Measurements from ENCODE around the gene DNAJB2.
A peak's percentile ranks its signal among the peaks of the same experiment; 100 is the strongest.
"Not testable (repeated sequence)": the region's sequence is repeated elsewhere in the genome, so short reads cannot be mapped to it uniquely, and the experiment has no call there.

The DNAJB2 gene

GRCh38 chr2:219286436-219287115 is 7.4 kb downstream of the DNAJB2 start:
- DNase-seq: no peak

DNA sequence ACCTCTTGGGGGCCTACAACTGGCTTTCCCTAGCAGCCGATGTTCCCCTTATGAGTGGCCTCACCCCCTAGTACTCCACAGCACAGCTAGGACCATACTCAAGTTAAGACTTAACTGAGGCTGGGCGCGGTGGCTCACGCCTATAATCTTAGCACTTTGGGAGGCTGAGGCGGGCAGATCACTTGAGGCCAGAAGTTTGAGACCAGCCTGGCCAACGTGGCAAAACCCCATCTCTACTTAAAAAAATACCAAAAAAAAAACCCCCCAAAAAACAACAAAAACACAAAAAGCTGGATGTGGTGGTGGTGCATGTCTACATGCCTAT is 7.9 kb downstream of the DNAJB2 start:
- DNase-seq: not testable (repeated sequence)

DNA sequence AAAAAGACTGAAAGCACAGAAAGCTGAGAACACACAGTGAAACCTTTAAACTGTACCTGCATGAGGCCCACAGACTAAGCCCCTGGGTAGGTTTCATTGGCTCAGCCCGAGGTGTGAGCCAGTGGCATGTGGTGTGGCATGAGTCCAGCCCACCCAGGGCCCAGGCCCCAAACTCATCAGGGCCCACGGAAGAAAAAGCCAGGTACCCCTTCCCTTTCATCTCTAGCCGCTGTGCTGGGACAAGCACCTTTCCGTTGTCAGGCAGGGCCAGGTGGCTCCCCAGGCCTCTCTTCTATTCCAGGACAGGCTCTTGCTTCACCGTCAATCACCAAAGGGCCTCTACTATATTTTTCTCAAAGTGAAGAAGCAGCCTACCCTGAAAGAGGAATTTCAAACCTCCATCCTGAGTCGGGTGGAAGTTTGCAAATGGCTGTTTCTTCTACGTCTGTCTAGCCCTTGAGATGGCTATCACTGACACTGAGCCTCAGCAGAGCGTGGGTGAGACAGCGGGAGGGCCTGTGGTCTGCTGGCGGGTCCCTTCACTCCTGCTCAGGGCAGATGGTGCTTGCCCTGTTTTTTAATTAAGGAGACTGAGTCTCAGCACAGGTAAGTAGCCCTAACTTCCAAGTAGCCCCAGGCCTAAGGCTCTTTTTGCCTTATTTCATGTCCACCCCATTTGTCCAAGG is 8.6 kb downstream of the DNAJB2 start:
- no peak for DNase-seq

DNA sequence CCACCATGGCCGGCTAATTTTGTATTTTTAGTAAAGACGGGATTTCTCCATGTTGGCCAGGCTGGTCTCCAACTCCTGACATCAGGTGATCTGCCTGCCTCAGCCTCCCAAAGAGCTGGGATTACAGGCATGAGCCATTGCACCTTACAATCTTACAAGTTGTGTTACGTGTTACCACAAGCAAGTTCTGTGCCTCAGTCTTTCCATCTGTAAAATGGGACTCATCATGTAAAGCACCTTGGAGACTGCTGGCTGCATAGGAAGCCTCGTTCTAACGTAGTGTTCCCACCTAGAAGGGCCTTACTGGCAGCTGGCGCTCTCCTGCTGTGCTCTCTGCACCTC is 10.0 kb downstream of the DNAJB2 start:
- DNase-seq: no peak

DNA sequence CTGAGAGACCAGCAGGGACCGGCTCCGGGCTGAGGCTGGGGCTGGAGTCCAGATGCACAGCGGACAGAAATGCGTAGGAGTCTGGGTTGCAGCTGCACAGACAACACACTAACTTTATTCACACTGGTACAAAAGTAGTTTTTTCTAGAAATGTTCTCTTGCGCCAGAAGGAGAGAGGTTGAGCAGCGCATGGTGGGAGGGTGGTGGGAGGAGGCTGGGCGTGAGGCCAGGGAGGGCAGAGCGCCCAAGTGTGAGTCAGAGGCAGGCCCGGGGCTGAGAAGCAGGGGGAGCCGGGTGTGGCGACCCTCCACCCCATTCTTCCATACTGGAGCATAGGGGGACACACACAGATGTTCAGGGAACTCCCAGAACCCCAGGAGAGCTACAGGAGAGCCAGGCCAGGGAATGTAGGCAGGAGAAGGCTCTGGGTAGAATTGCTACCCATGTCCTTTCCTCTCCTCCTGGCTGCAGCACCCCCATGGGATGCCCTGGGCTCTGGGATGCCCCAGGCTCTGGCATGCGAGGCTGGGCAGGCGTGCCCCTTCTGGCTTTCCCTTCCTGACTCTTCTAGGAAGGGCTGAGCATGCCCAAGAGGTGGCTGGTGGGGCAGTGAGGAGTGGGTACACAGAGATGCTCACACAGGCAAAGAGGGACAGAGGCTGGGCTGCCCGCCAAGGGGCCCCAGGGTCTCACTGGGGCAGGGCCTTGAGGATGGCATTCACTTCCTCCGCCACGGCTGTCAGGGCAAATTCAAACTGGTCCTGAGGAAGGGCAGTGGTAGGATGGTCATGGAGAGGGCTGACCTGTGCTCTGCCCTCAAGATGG is 10.6 kb downstream of the DNAJB2 start:
- no peak for DNase-seq

DNA sequence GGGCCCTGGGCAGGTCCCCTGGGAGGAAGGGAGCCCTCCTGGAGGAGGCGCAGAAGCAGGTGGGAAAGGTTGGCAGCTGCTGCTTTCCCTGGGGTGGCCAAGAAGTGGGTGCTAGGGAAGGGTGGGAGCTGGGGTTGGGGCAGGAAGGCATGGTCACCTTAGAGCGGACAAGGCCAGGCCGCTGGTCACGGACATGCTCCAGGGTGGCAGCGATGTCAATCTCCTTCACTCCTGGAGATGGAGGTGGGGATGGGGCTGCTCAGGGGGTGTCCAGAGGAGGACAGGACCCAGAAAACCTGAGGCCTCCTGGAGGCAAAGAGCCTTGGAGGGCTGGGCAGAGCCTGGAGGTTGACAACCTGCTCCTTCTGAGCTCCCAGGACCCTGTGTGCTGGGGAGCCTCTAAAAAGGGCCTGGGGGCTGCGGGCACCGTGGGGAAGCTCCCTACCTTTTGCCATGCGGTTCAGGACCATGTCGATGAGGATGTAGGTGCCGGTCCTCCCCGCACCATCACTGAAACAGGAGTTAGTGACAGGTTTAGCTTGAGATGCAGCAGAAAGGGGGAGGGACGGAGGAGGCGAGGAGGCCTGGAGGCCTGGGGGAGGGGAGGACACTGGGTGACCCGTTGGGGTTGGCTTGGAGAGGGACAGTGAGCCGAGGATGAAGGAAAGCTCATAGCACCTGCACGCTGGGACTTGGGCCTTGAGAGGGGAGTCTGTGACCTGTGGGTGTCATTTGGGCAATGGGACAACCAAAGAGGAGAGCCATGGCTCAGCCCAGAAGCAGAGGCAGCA is 11.4 kb downstream of the DNAJB2 start:
- no peak for DNase-seq

DNA sequence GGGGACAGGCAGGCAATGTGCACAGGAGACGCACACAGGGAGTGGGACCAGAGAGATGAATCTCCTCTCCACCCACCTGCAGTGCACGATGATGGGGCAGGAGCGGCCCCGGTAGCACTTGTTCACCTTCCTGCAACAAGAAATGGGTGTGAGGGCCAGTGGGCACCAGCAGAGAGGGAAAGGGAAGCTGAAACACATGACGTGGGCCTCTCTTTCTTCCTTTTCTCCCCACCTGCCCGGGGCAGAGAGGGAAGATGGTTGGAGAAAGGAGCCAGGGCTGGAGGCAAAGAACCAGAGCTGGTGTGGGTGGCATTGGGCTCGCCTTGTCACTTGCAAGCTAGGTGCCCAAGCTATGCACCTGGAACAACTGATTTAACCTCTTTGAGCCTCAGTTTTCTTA is 12.2 kb downstream of the DNAJB2 start:
- no peak for DNase-seq

DNA sequence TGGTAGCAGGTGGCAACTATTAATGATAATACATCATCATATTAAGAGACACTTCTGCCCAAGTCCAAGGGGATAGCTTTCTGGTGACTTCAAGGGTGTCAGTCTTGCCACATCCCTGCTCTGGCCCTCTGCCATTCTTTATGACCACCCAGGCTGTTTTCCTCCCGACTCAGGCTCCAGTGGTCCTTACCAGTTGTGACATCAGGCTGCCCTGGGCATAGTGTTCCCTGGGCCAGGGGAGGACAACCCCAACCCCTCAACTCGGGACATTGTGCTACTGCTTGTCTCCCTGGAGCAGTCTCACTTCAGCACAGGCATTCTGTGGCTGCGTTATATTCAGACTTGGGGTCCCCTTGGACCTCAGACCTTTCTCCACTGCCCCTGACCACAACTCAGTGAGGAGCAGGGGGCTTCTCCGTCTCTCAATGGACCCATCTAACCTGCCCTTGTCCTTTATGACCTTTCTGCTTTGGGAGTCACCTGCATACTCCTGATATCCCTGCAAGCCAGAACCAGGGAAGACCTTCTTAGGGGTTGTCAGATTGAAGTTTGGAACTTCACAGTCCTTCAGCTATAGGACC is 12.8 kb downstream of the DNAJB2 start:
- DNase-seq: no peak

DNA sequence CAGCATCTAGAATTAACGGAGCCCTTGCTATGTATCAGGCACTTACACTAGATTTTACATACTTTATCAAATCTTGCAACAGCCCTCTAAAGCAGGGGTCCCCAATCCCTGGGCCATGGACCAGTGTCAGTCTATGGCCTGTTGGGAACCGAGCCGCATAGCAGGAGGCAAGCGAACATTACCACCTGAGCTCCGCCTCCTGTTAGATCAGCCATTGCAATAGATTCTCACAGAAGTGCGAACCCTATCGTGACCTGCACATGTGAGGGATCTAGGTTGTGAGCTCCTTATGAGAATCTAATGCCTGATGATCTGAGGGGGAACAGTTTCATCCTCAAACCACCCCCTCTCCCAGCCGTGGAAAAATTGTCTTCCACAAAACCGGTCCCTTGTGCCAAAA is 13.4 kb downstream of the DNAJB2 start:
- no peak for DNase-seq

DNA sequence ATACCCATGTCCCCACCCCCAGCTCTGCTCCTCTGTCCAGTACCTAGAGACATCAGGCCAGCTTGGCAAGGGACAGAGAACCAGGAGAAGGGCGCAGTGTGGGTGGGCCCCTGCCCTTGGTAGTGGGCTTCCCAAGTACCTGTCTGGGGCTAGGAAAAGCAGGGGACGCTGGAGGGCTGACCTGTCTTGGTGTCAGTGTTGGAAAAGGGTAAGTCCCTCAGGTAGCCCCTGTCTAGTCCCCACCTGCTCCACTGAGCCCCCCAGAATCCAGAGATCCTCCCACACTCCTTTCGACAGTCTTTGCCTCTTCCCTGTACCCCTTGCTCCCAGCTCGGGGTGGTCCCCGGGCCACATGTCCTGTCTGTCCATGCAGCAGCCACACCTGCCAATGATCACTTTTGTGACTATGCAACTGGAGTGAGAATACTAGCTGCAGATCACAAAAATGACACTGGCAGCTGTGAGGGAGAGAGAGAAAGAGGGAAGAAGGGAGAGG is 14.6 kb downstream of the DNAJB2 start:
- no peak for DNase-seq

- DNase-seq: peak; percentile 73
Observed at GRCh38 chr2:219294356-219295351, 15.5 kb downstream of the DNAJB2 start.

GRCh38 chr2:219296142-219296541 is 17.0 kb downstream of the DNAJB2 start:
- no peak for DNase-seq

DNA sequence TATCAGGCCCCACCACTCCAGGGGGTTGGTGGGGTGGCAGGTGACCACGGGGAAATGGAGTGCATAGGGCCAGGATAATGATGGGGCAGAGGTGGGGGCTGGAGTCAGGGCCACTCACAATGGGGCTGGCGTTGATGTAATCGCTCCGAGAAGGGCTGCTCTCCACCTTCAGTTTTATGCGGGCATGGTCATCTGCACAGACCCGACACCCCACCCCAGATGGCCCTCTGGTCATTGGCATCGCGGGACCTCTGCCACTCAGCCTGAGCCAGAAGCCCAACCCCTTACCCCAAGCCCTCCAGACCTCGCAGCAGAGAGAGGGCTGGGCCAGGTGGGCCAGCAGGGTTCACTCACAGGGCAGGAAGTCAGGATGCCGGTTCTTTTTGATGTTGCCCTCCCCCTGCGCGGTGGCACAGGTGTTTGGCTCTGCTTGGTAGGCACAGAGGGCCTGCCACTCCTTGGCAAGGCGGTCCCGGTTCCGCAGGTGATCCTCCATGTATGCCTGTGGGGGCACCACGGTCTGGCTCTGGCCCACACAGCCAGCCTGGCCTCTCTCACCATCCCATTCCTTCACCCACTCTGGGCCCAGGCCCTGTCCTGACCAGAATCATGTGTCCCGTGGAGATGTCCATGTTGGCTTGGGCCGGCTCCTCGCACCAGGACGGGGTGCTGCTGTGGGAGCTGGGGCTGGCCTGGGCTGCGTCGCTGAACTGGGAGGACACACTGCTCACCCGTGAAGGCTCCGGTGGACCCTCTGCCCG is 17.6 kb downstream of the DNAJB2 start:
- no peak for DNase-seq

- no peak for DNase-seq
Observed at GRCh38 chr2:219297766-219298456, 18.7 kb downstream of the DNAJB2 start.

DNA sequence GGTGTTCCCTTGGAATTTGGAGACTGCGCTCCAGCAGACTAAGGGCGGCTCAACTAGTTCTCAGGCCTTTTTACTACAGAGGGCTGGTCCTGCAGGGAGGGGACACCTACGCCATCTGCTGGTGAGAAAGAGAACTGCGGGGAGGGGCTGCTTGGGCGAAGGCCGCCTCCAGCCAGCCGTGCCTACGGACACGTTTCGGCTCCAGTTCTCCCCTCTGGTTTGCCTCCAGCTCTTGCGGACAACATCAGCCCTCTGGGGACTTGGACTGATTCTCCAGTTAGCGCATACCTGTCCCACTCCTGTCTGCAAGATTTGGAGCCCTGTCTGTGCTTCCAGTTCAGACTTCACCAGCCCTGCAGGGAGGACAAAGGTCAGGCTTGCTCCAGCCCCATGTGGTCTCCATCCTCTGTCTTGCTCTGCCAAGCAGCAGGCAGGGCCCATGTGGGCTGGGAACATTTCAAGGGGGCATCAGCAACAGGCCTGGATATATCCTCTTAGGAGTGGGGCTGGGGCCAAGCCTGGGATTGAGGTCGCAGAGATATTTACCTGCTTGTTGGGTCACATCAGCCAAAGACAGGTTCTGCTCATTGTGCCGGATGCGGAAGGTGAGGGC is 19.7 kb downstream of the DNAJB2 start:
- DNase-seq: peak; percentile 48

- no peak for DNase-seq
Observed at GRCh38 chr2:219299372-219299760, 20.2 kb downstream of the DNAJB2 start.

GRCh38 chr2:219300022-219300421 is 20.9 kb downstream of the DNAJB2 start:
- no peak for DNase-seq

- DNase-seq: no peak
Observed at GRCh38 chr2:219302412-219302968, 23.3 kb downstream of the DNAJB2 start.

DNA sequence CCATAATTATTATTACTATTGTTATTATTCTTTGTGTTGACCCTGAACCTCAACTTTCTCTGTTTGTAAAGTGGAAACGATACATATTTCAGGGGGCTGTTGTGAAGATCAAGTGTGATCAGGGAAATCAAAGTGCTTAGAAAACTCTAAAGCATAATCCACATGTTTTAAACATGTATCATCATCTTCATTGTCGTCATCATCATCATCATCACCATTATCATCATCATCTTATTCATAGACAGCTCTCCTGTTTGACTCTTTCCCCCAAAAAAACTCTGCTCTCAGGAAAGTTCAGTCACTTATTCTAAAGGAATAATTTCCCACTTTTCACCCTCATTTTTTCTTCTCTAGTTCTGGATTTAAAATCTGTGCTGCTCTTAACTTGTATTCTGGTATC is 25.1 kb downstream of the DNAJB2 start:
- DNase-seq: no peak
